ENCODE data around the gene NOXO1. TPM values are rescaled to one million over a fixed set of nuclear protein-coding genes. Genes with fewer than 3 reads are reported as not detected.
"Not testable (repeated sequence)": the region's sequence is repeated elsewhere in the genome, so short reads cannot be mapped to it uniquely, and the experiment has no call there.

The NOXO1 gene
- total RNA-seq, 1 donor from 2014 or later: 0.63 TPM

DNA sequence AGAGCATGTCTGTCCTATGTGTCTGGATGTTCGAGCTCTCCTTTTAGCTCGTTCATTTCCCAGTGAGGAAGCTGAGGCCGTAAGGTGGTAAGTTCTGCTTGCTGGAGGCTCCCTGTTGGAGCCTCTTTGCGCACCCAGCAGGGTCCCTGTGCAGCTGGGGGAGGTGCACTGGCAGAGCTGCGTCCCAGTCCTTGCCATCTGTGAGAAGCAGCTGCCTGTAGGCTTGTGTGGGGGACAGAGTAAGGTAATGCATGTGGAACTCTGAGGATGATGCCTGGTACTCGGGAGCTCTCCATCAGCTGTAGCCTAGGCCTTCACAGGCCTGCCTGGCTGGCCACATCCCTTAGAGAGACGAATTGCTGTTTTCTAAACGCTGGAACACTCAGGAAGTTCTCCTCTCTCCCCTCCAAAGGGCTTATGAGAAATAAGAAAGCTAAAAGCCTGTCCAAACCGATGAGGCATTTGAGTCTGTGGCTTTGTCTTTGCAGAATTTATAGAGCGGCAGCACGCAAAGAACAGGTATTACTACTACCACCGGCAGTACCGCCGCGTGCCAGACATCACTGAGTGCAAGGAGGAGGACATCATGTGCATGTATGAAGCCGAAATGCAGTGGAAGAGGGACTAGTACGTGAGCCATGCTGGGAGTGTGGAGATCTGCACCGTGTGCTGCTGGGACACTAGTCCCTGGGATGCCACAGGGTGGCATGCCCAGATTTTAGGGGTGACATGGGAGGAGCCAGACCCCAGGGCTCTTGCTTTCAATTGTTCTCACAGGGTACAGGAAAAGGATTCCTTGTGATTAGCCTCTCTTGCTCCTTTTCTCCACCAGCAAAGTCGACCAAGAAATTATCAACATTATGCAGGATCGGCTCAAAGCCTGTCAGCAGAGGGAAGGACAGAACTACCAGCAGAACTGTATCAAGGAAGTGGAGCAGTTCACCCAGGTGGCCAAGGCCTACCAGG, 20.3 kb downstream of the NOXO1 start:
- Mint-ChIP-seq H3K27ac (ENCODE audit: unreplicated experiment) (no peak overlapping the region), H3K9me3 (no peaks in the 10 kb centered on the region), H3K4me3 (peak overlapping the region; percentile 90), H3K36me3 (ENCODE audit: low read depth) (peaks cover 29% of the 10 kb centered on the region), H3K27me3 (ENCODE audit: low read depth) (peaks cover 15% of the 10 kb centered on the region), H3K4me1 (peaks cover 48% of the 10 kb centered on the region)
- no peak for DNase-seq (ENCODE audit: low read depth, low spot score)
- no peak for TF ChIP-seq CTCF (conservative IDR thresholded peaks at IDR 0.05)

DNA sequence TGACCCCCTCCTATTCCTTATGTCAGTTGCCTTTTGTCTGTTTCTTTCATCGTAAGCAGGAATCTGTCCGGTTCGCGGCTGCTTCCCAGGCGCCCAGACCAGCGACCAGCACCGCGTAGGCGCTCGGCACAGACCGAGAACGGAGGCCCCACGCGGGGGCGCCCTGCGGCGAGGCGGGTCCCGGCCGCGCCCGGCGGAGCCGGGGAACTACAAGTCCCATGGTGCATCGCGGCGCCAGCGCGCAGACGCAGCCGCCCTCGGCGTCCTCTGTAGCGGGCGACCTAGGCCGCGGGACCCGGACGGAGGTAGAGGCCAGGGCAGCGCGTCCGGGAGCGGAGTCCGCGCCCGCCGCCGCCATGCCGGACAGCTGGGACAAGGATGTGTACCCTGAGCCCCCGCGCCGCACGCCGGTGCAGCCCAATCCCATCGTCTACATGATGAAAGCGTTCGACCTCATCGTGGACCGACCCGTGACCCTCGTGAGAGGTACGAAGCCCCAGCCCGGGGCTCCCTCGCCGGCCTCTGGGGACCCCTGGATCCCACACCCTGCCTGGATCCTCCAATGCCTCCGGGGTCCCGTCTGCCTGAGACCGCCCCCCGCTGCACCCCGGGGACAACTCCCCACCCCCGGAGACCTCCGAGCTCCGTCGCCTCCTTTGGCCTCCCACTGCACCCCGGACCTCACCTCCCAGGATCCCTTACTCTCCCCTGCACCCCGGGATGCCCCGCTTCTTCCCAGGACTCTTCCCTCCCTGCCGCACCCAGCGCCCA, 21.8 kb downstream of the NOXO1 start, which contains the start of gene NDUFB10:
Gene NDUFB10, plus strand, starts transcription at position 270 of the 771 bp plus-strand sequence. Its CDS starts 87 bp downstream, at position 357.
- Mint-ChIP-seq H3K9me3 (no peaks in the 10 kb centered on the region), H3K36me3 (ENCODE audit: low read depth) (peaks cover 25% of the 10 kb centered on the region), H3K4me1 (peaks cover 42% of the 10 kb centered on the region), H3K27ac (ENCODE audit: unreplicated experiment) (peak within 1 kb of the TSS; percentile 93), H3K4me3 (peak within 1 kb of the TSS; percentile 90), H3K27me3 (ENCODE audit: low read depth) (peaks cover 10% of the 10 kb centered on the region)
- peak; percentile 95 for DNase-seq (ENCODE audit: low read depth, low spot score)
- TF ChIP-seq CTCF (conservative IDR thresholded peaks at IDR 0.05): peak; percentile 65

GRCh38 chr16:1958715-1959268, 22.5 kb downstream of the NOXO1 start:
- Mint-ChIP-seq H3K9me3 (no peaks in the 10 kb centered on the region), H3K36me3 (ENCODE audit: low read depth) (peaks cover 20% of the 10 kb centered on the region), H3K27ac (ENCODE audit: unreplicated experiment) (peak overlapping the region; percentile 93), H3K4me1 (peaks cover 38% of the 10 kb centered on the region), H3K27me3 (ENCODE audit: low read depth) (peaks cover 10% of the 10 kb centered on the region), H3K4me3 (peak overlapping the region; percentile 90)
- no peak for TF ChIP-seq CTCF (conservative IDR thresholded peaks at IDR 0.05)
- DNase-seq (ENCODE audit: low read depth, low spot score): no peak

GRCh38 chr16:1958143-1958491, 23.2 kb downstream of the NOXO1 start:
- not testable (repeated sequence) for H3K27ac Mint-ChIP-seq (ENCODE audit: unreplicated experiment); DNase-seq (ENCODE audit: low read depth, low spot score); H3K4me3 Mint-ChIP-seq; H3K9me3 Mint-ChIP-seq
- Mint-ChIP-seq H3K36me3 (ENCODE audit: low read depth) (peaks cover 15% of the 10 kb centered on the region), H3K27me3 (ENCODE audit: low read depth) (peaks cover 10% of the 10 kb centered on the region), H3K4me1 (peaks cover 33% of the 10 kb centered on the region)

DNA sequence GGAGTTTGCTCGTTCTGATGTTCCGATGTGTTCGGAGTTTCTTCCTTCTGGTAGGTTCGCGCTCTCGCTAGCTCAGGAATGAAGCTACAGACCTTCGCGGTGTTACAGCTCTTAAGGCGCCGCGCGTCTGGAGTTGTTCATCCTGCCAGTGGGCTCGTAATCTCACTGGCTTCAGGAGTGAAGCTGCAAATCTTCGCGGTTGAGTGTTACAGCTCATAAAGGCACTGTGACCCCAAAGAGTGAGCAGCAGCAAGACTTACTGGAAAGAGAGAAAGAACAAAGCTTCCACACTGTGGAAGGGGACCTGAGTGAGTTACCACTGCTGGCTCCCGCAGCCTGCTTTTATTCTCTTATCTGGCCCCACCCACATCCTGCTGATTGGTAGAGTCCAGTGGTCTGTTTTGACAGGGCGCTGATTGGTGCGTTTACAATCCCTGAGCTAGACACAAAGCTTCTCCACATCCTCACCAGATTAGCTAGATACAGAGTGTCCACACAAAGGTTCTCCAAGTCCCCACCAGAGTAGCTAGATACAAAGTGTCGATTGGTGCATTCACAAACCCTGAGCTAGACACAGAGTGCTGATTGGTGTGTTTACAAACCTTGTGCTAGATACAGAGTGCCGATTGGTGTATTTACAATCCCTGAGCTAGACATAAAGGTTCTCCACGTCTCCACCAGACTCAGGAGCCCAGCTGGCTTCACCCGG, 23.7 kb downstream of the NOXO1 start:
- Mint-ChIP-seq H3K36me3 (ENCODE audit: low read depth) (peaks cover 11% of the 10 kb centered on the region), H3K27me3 (ENCODE audit: low read depth) (peaks cover 10% of the 10 kb centered on the region), H3K4me1 (peaks cover 32% of the 10 kb centered on the region), H3K4me3 (peak overlapping the region; percentile 37)
- not testable (repeated sequence) for H3K9me3 Mint-ChIP-seq; H3K27ac Mint-ChIP-seq (ENCODE audit: unreplicated experiment); DNase-seq (ENCODE audit: low read depth, low spot score)

- Mint-ChIP-seq H3K36me3 (ENCODE audit: low read depth) (no peaks in the 10 kb centered on the region), H3K27me3 (ENCODE audit: low read depth) (no peaks in the 10 kb centered on the region), H3K4me1 (peaks cover 5% of the 10 kb centered on the region)
These were observed 27.5 kb downstream of the NOXO1 start for GRCh38 chr16:1953734-1954133.

More at GRCh38 chr16:1953734-1954133, 27.5 kb downstream of the NOXO1 start:
- DNase-seq (ENCODE audit: low read depth, low spot score): no peak
- no peak overlapping the region for H3K27ac Mint-ChIP-seq (ENCODE audit: unreplicated experiment)
- H3K4me3 Mint-ChIP-seq: no peak overlapping the region
- peaks cover 2% of the 10 kb centered on the region for H3K9me3 Mint-ChIP-seq
- TF ChIP-seq CTCF (conservative IDR thresholded peaks at IDR 0.05): no peak

Data from neural crest cell (in vitro differentiated cells).